Stimulated activated CD4-positive, alpha-beta T cell treated with anti-CD3 and anti-CD28 coated beads, Interleukin-2, amount 100 ng/mL, for 4 hours (primary cell): Measurements from ENCODE around the gene DISC1.
"Not testable (repeated sequence)": the region's sequence is repeated elsewhere in the genome, so short reads cannot be mapped to it uniquely, and the experiment has no call there.

Experiments
- DNase-seq: peaks from one replicate; pipeline ENCODE4 v3.0.0-alpha.2; 2020; ENCODE audit warnings: low read depth

Gene DISC1

DNA sequence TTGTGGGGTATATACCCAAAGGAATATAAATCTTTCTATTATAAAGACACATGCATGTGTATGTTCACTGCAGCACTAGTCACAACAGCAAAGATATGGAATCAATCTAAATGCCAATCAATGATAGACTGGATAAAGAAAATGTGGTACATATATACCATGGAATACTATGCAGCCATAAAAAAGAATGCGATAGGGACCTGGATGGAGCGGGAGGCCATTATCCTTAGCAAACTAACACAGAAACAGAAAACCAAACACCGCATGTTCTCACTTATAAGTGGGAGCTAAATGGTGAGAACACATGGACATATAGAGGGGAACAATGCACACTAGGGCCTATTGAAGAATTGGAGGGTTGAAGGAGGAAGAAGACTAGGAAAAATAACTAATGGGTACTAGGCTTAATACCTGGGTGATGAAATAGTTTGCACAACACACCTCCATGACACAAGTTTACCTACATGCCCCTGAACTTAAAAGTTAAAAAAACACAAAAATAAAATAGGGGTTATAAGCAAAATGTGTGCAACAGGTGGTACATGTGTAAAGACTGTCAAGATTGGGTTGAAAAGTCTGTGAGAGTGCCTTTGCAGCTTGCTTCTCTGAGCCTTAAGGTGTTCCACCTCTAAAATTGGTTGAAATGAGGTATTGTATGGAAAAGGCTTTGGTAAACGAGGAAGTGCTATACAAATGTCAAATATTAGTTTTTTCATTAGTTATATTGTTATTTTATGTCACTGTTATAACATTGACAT is 43.5 kb downstream of the DISC1 start:
- not testable (repeated sequence) for DNase-seq

GRCh38 chr1:231670755-231671154 is 44.2 kb downstream of the DISC1 start:
- DNase-seq, result no peak

DNA sequence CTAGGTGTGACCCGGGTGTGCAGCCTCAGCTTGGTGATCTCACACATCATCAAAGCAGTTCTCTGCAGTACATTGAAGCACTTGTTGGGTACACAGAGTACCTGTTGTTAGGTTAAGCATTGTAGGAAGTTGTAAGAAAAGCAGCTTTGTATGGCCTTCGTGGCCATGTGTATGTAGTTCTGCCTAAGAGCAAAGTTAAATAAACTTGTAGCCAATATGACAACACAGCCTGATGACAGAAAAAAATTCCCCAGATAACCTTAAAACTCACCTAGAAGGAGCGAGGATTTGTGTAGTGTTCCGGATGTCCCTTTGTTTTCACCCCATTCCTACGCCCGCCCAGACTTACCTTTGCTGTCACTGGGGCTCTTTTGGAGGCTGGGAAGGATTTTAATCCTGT is 48.0 kb downstream of the DISC1 start:
- DNase-seq, result no peak

- no peak for DNase-seq
These were observed 49.9 kb downstream of the DISC1 start for GRCh38 chr1:231676487-231676886.

- no peak for DNase-seq
These were observed 50.9 kb downstream of the DISC1 start for GRCh38 chr1:231677442-231677841.

- DNase-seq, result no peak
These were observed 51.4 kb downstream of the DISC1 start for GRCh38 chr1:231678011-231678432.

GRCh38 chr1:231679109-231679508 is 52.5 kb downstream of the DISC1 start:
- no peak for DNase-seq

DNA sequence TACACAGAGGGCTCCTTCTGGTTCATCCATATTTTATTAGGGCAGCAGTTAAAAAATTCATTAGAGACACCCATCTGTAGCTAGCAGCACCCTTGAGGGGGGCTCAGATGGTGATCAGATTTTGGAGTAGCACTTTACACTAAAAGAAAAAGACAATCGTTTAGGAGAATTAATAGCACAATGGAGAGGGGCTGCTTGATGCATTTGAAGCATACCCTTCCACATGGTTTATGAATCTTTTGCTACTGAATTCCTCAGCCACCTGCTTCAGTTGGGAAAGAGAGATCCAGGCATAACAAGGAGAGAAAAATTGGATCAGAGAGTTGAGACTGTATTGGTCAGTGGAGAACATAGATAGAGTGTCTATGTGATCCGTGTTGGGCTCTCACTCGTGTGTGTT is 54.4 kb downstream of the DISC1 start:
- DNase-seq, result no peak

DNA sequence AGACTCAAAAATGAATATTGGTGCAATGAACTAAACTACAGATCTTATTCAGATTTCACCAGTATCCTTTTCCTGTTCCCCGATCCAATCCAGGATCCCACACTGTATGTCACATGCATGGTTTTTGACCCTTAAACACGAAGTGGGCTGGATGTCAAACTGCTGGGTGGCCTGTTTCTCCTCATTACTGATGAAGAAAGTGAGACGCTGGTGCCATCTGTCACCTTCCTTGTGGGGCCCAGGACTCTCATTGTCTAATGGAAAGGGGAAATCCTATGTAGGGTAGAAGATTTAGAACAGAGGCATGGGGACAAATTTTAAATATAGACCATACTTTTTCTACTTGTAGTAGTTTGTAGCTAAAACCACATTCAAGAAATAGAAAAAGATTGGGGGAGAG is 56.2 kb downstream of the DISC1 start:
- no peak for DNase-seq

DNA sequence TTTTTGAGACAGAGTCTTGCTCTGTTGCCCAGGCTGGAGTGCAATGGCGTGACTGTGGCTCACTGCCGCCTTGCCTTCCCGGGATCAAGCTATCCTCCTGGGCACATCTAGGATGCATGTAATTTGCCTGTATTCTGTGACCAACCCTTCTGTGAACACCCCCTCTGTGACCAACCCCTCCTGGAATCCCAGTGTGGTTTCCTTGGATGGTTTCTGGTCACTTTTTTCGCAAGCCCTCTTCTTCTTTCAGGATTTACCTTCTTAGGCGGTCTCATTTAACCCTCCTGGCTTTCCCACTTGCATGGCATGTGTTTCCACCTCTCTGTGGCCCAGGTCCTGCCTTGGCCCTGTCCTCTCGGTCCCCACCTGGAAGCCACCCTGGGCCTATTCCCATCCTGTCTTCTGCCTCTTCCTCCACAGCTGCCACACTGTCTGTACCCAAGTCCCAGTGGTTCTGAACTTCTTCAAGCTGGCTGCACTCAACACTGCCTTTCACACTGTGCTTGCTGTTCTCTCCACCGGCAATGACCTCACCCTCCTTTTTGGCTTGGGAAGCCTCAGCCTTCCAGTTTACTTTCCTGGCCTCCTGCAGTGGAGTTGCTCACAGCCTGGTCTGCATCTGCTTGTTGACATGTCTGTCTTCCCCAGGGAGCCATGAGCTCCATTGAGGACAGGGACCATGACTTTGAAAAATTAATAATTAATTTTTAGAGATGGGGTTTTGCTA is 57.0 kb downstream of the DISC1 start:
- DNase-seq, result no peak

- no peak for DNase-seq
These were observed 58.0 kb downstream of the DISC1 start for GRCh38 chr1:231684356-231685244.

DNA sequence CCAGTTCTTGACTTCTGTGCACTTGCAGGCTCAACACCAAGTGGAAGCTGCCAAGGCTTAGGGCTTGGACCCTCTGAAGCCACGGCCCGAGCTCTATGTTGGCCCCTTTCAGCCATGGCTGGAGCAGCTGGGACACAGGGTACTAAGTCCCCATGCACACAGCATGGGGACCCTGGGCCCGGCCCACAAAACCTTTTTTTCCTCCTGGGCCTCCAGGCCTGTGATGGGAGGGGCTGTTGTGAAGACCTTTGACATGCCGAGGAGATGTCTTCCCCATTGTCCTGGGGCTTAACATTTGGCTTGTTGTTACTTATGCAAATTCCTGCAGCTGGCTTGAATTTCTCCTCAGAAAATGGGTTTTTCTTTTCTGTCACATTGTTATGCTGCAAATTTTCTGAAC is 59.8 kb downstream of the DISC1 start:
- DNase-seq, result no peak

- DNase-seq, result no peak
These were observed 62.4 kb downstream of the DISC1 start for GRCh38 chr1:231688989-231689388.

GRCh38 chr1:231690059-231690458 is 63.5 kb downstream of the DISC1 start:
- DNase-seq, result no peak

DNA sequence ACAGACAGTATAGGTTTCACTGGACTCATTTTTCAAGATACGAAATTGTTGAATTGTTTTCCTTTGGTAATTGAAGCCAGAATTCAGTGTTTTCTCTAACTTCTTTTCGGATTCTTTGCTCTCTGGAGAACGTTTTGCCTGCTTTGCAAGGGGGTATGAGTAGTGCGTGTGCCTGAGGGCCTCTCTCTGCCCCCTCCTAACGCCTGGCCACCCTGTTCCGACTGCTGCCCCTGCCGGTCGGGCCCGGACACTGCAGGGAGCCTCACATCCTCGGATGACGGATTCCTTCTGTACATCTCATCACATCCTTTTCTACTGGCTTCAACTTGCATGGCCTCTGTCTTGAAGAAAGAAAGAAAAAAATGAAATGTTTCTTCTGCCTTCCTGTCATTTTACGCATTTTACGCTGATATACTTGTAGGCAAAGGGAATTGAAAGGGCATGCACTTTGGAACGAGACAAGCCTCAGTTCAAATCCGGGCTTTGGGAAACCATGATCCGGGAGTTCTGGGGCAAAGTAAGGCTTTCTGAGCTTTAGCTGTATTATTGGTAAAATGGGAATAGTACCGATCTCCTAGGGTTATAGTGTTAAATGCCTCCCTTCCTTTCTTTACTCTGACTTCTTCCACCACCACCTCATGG is 65.1 kb downstream of the DISC1 start:
- no peak for DNase-seq

DNA sequence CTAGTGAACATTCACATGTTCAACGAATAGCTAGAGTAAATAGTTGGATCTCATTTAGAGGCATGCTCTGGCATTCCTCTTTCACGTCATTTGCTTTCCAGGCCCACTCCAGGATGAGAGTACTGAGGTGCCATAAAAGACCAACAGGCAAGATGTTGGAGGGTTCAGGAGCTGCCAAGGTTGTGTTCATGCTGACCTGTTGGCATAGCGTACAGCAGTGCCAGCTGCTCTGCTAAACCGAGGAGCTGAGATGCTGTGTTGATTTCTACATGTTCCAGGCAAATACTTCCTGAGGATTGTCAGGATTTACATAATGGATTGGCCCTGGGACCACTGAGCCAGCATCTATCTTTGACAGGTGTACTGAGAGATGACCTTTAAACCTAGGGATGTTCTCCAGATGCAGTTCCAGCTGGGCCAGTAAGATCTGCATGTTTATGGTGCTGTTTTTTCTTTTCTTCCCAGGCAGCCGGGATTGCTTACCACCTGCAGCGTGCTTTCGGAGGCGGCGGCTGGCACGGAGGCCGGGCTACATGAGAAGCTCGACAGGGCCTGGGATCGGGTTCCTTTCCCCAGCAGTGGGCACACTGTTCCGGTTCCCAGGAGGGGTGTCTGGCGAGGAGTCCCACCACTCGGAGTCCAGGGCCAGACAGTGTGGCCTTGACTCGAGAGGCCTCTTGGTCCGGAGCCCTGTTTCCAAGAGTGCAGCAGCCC is 66.9 kb downstream of the DISC1 start:
- no peak for DNase-seq

- no peak for DNase-seq
These were observed 67.5 kb downstream of the DISC1 start for GRCh38 chr1:231694075-231694431.

DNA sequence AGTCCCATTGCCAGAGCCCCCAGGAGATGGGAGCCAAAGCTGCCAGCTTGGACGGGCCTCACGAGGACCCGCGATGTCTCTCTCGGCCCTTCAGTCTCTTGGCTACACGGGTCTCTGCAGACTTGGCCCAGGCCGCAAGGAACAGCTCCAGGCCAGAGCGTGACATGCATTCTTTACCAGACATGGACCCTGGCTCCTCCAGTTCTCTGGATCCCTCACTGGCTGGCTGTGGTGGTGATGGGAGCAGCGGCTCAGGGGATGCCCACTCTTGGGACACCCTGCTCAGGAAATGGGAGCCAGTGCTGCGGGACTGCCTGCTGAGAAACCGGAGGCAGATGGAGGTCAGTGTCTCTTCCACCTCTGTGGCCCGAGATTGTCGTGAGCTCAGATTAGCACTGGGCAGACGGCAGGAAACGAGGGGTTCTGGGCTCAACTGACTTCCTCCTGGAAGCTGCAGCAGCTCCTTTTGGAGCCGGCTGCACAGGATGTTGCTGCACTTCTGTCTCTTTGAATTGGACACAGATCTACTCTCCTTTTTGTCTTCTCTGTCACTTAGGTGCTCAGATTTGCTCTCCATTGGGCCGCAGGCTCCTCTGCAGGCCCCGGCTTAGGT is 68.0 kb downstream of the DISC1 start:
- no peak for DNase-seq

DNA sequence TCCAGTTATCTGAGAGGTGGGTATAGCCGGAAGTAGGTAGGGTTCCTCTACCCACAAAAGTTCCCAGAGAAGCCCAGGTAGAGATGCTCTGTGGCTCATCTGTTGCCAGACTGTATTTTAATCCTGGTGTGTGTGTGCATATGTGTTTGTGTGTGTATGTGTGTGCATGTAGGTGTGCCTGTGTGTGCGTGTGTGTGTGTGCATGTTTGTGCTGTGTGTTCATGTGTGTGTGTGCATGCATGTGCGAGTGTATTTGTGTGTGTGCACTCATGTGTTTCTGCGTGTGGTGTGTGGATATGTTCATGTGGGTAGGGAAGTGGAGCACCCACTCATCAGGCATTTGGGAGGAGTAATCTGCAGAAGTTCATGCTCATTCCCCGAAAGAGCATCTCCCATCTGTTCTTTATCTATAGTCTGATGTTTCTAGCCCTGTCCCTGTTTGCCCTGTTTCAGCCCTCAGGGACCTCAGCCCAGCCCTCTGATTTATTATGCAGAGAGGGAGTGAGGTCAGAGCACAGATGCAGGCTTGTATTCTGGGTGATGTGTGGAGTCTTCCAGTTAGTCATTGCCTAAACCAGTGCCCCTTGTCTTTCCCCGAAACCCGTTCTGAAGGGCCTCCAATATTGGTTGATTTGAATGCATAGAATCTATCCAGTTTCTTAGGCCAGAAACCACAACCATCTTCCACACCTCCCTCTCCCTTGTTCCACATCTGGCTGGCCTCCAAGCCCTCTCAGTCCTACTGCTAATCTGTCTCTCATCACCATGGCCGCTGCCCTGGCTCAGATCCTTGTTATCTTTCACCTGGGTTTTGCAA is 69.1 kb downstream of the DISC1 start:
- no peak for DNase-seq

DNA sequence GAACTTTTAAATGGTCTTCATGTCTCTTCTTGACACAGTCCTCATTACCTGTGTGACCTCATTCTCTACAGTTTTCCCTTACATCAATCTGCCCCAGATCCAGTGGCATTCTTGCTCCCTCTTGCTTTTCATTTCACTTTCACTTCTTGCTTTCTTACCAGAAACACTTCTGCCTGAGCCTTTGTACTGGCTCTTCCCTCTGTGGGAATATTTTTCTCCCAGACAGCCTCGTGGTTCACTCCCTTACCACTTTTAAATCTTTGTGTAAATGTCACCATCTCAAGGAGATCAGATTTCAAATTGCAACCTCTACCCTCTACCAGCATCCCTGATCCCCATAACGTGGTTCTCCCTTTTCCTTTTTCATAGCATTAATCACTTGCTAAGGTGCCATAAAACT is 73.2 kb downstream of the DISC1 start:
- no peak for DNase-seq
